H9 (cell line): ENCODE results near the gene EEF1E1. TPM values are rescaled to one million over a fixed set of nuclear protein-coding genes. Genes with fewer than 3 reads are reported as not detected.

Source experiments
- DNase-seq: peaks from one replicate; pipeline ENCODE4 v3.0.0-alpha.2; 2017
- H2AFZ ChIP-seq: one replicate; pipeline ENCODE4 v1.6.1; 2013; ENCODE audit warnings: mild to moderate bottlenecking, low read length, control low read depth, moderate library complexity
- H2AK5ac ChIP-seq: 2 replicates; pipeline ENCODE4 v1.6.1; 2013; ENCODE audit warnings: low read length, control low read depth, mixed read lengths; ENCODE audit not compliant: insufficient read length
- H2BK120ac ChIP-seq: one replicate; pipeline ENCODE4 v1.6.1; 2013; ENCODE audit warnings: low read depth, mild to moderate bottlenecking, low read length, control low read depth, inconsistent platforms; ENCODE audit not compliant: poor library complexity, severe bottlenecking
- H2BK12ac ChIP-seq: 2 replicates; pipeline ENCODE4 v1.6.1; 2013; ENCODE audit warnings: low read length, control low read depth, mixed read lengths, low read depth; ENCODE audit not compliant: insufficient read length
- H2BK15ac ChIP-seq: 2 replicates; pipeline ENCODE4 v1.6.1; 2013; ENCODE audit warnings: low read depth, low read length, control low read depth
- H2BK20ac ChIP-seq: one replicate; pipeline ENCODE4 v1.6.1; 2013; ENCODE audit warnings: low read depth, mild to moderate bottlenecking, low read length, control low read depth, inconsistent platforms; ENCODE audit not compliant: poor library complexity, severe bottlenecking
- H2BK5ac ChIP-seq: 2 replicates; pipeline ENCODE4 v1.6.1; 2013; ENCODE audit warnings: low read length, control low read depth, mixed read lengths; ENCODE audit not compliant: insufficient read length
- H3K14ac ChIP-seq: 2 replicates; pipeline ENCODE4 v1.6.1; 2013; ENCODE audit warnings: low read length, control low read depth; ENCODE audit not compliant: insufficient read depth
- H3K18ac ChIP-seq: 2 replicates; pipeline ENCODE4 v1.6.1; 2013; ENCODE audit warnings: low read depth, mild to moderate bottlenecking, mixed read lengths, low read length, control low read depth; ENCODE audit not compliant: insufficient read length
- H3K23ac ChIP-seq: 2 replicates; pipeline ENCODE4 v1.6.1; 2013; ENCODE audit warnings: low read length, control low read depth, mixed read lengths, low read depth; ENCODE audit not compliant: insufficient read length
- H3K23me2 ChIP-seq: 2 replicates; pipeline ENCODE4 v1.6.1; 2013; ENCODE audit warnings: low read depth, mild to moderate bottlenecking, mixed read lengths, low read length, control low read depth; ENCODE audit not compliant: insufficient read length, poor library complexity, severe bottlenecking
- H3K27ac ChIP-seq: 2 replicates; pipeline ENCODE4 v1.5.1; 2013; ENCODE audit warnings: low read length, control low read depth, mixed read lengths, low read depth; ENCODE audit not compliant: insufficient read length
- H3K27me3 ChIP-seq: 2 replicates; pipeline ENCODE4 v1.6.1; 2013; ENCODE audit warnings: low read length, control low read depth, inconsistent platforms; ENCODE audit not compliant: insufficient read depth
- H3K4ac ChIP-seq: 2 replicates; pipeline ENCODE4 v1.6.1; 2013; ENCODE audit warnings: low read depth, mild to moderate bottlenecking, control low read depth, inconsistent platforms, low read length, moderate library complexity
- H3K4me1 ChIP-seq: 2 replicates; pipeline ENCODE4 v1.6.1; 2013; ENCODE audit warnings: low read length, control low read depth, inconsistent platforms; ENCODE audit not compliant: insufficient read depth
- H3K4me2 ChIP-seq: 2 replicates; pipeline ENCODE4 v1.6.1; 2013; ENCODE audit warnings: low read length, control low read depth, mixed read lengths; ENCODE audit not compliant: insufficient read length, insufficient read depth
- H3K56ac ChIP-seq: 2 replicates; pipeline ENCODE4 v1.6.1; 2013; ENCODE audit warnings: low read depth, mild to moderate bottlenecking, mixed read lengths, low read length, control low read depth; ENCODE audit not compliant: insufficient read length
- H3K79me1 ChIP-seq: 2 replicates; pipeline ENCODE4 v1.6.1; 2013; ENCODE audit warnings: low read depth, mild to moderate bottlenecking, moderate library complexity, low read length, control low read depth, inconsistent platforms; ENCODE audit not compliant: insufficient read depth, poor library complexity, severe bottlenecking
- H3K79me2 ChIP-seq: 2 replicates; pipeline ENCODE4 v1.6.1; 2013; ENCODE audit warnings: low read length, control low read depth, inconsistent platforms; ENCODE audit not compliant: insufficient read depth
- H3K9ac ChIP-seq: 2 replicates; pipeline ENCODE4 v1.6.1; 2013; ENCODE audit warnings: low read length, control low read depth, mixed read lengths; ENCODE audit not compliant: insufficient read length; ENCODE audit errors: extremely low read depth
- H3K9me3 ChIP-seq: one replicate; pipeline ENCODE4 v1.6.1; 2013; ENCODE audit warnings: low read depth, low read length, inconsistent platforms; ENCODE audit not compliant: control insufficient read depth
- H3T11ph ChIP-seq: one replicate; pipeline ENCODE4 v1.6.1; 2013; ENCODE audit warnings: mild to moderate bottlenecking, low read length, control low read depth, inconsistent platforms
- H4K20me1 ChIP-seq: one replicate; pipeline ENCODE4 v1.6.1; 2013; ENCODE audit not compliant: control insufficient read depth, insufficient read length, insufficient read depth
- H4K5ac ChIP-seq: 2 replicates; pipeline ENCODE4 v1.6.1; 2013; ENCODE audit warnings: low read depth, mild to moderate bottlenecking, mixed read lengths, low read length, control low read depth; ENCODE audit not compliant: insufficient read length
- H4K8ac ChIP-seq: replicated peaks from 2 replicates; pipeline ENCODE4 v1.6.1; 2013; ENCODE audit warnings: low read length, control low read depth, mixed read lengths, low read depth; ENCODE audit not compliant: insufficient read length
- H4K91ac ChIP-seq: 2 replicates; pipeline ENCODE4 v1.6.1; 2013; ENCODE audit warnings: low read depth, mild to moderate bottlenecking, moderate library complexity, mixed read lengths, low read length, control low read depth; ENCODE audit not compliant: insufficient read length
- H3K27ac Mint-ChIP-seq, 3 experiments: 2 replicates in 2 of 3; 3 replicates in 1 of 3; pipeline ENCODE4 v1.8.0; 2020 to 2021; ENCODE audit warnings: mixed read lengths in 3 of 3, mild to moderate bottlenecking in 1 of 3, moderate library complexity in 1 of 3
- H3K27me3 Mint-ChIP-seq: 2 replicates; pipeline ENCODE4 v1.8.0; 2021; ENCODE audit warnings: low read depth, mild to moderate bottlenecking, moderate library complexity, mixed read lengths
- H3K36me3 Mint-ChIP-seq, 3 experiments: 2 replicates in 2 of 3; 3 replicates in 1 of 3; pipeline ENCODE4 v1.8.0; 2020 to 2021; ENCODE audit warnings: low read depth in 3 of 3, mixed read lengths in 3 of 3; ENCODE audit not compliant: insufficient read depth in 1 of 3
- H3K4me1 Mint-ChIP-seq, 2 experiments: 2 replicates each; pipeline ENCODE4 v1.8.0; 2020; ENCODE audit warnings: mixed read lengths in 2 of 2
- H3K4me3 Mint-ChIP-seq, 2 experiments: 2 replicates in 1 of 2; 3 replicates in 1 of 2; pipeline ENCODE4 v1.8.0; 2020 to 2021; ENCODE audit warnings: mild to moderate bottlenecking in 2 of 2, mixed read lengths in 2 of 2, moderate library complexity in 1 of 2
- H3K9me3 Mint-ChIP-seq, 2 experiments: 2 replicates in 1 of 2; 3 replicates in 1 of 2; pipeline ENCODE4 v1.8.0; 2020; ENCODE audit warnings: mild to moderate bottlenecking in 2 of 2, mixed read lengths in 2 of 2, moderate library complexity in 1 of 2
- CTCF ChIP-seq: fragments of 200-600 bp; sonication (generic); conservative IDR thresholded peaks from 3 replicates; pipeline ENCODE4 v1.8.0; 2021; ENCODE audit warnings: antibody characterized with exemption, mild to moderate bottlenecking
- WGBS: extraction: QIAGEN DNeasy Blood & Tissue Kit; methylation state at CpG from one replicate; pipeline ENCODE4 v1.1.7; 2013; ENCODE audit warnings: missing lambda C conversion rate, low lambda C conversion rate, mixed read lengths; ENCODE audit not compliant: insufficient read length; ENCODE audit errors: extremely low coverage; 5-methylcytosine and 5-hydroxymethylcytosine counted together
- total RNA-seq: library from RNA; stranded (reverse); gene quantifications from 2 replicates; pipeline ENCODE4 v1.2.1, GENCODE V29; 2021

The EEF1E1 gene
- total RNA-seq, 1 experiment from 2014 or later: 71.8 TPM

GRCh38 chr6:8110725-8111124 is 8.4 kb upstream of the EEF1E1 start:
- Histone ChIP-seq H3K4me2 (no peak overlapping the region), H3T11ph (no peak overlapping the region), H3K4me1 (no peaks in the 10 kb centered on the region), H3K27me3 (no peaks in the 10 kb centered on the region), H2AK5ac (no peak overlapping the region), H3K79me2 (no peaks in the 10 kb centered on the region), H4K91ac (no peak overlapping the region), H2BK12ac (no peak overlapping the region), H4K8ac (no peak overlapping the region), H4K20me1 (no peaks in the 10 kb centered on the region), H3K14ac (no peak overlapping the region), H3K4ac (no peak overlapping the region), H2BK20ac (no peak overlapping the region), H3K9ac (no peak overlapping the region), H2BK5ac (no peak overlapping the region), H2BK120ac (no peak overlapping the region), H4K5ac (no peak overlapping the region), H3K9me3 (no peaks in the 10 kb centered on the region), H3K79me1 (no peaks in the 10 kb centered on the region), H3K23me2 (no peaks in the 10 kb centered on the region), H3K23ac (no peak overlapping the region), H3K18ac (no peak overlapping the region), H3K56ac (no peak overlapping the region), H2BK15ac (no peak overlapping the region), H2AFZ (no peak overlapping the region), H3K27ac (no peak overlapping the region)
- Mint-ChIP-seq H3K27ac (no peak overlapping the region), H3K36me3 (no peaks in the 10 kb centered on the region), H3K4me3 (no peak overlapping the region), H3K4me1 (no peaks in the 10 kb centered on the region), H3K9me3 (no peaks in the 10 kb centered on the region; a peak in 1 of 5 replicates), H3K27me3 (peaks cover 5% of the 10 kb centered on the region)
- DNase-seq: no peak
- no CpG with 5 or more reads among the region's 1 CpG for WGBS
- TF ChIP-seq CTCF: no peak
